Activated T-helper 1 cell treated with anti-CD3 and anti-CD28 coated beads, Interleukin-12 subunit alpha, Interleukin-12 subunit beta, Interleukin-2, Interleukin-4 antibody, amounts not matched to agents 30 ng/mL and 10 ng/mL and 1 ng/mL, durations not matched to agents 14 hours and 24 hours and 36 hours (primary cell): Measurements from ENCODE around the gene C3orf20. TPM values are rescaled to one million over a fixed set of nuclear protein-coding genes. Genes with fewer than 3 reads are reported as not detected.
"Not testable (repeated sequence)": the region's sequence is repeated elsewhere in the genome, so short reads cannot be mapped to it uniquely, and the experiment has no call there.

Source experiments
- DNase-seq: peaks from one replicate; pipeline ENCODE4 v3.0.0; 2021; ENCODE audit warnings: low spot score
- H3K27ac Mint-ChIP-seq: one replicate; pipeline ENCODE4 v1.8.0; 2021; ENCODE audit warnings: mild to moderate bottlenecking, mixed read lengths
- H3K27me3 Mint-ChIP-seq: one replicate; pipeline ENCODE4 v1.8.0; 2022; ENCODE audit warnings: mild to moderate bottlenecking, moderate library complexity, mixed read lengths; ENCODE audit not compliant: insufficient read depth
- H3K36me3 Mint-ChIP-seq: one replicate; pipeline ENCODE4 v1.8.0; 2021; ENCODE audit warnings: low read depth, mixed read lengths
- H3K4me1 Mint-ChIP-seq: one replicate; pipeline ENCODE4 v1.8.0; 2021; ENCODE audit warnings: low read depth, mixed read lengths
- H3K4me3 Mint-ChIP-seq: one replicate; pipeline ENCODE4 v1.8.0; 2021; ENCODE audit warnings: mild to moderate bottlenecking, moderate library complexity, mixed read lengths
- H3K9me3 Mint-ChIP-seq: one replicate; pipeline ENCODE4 v1.8.0; 2021; ENCODE audit warnings: mixed read lengths
- intact Hi-C: fragments of 100-400 bp; cut with micrococcal nuclease; formaldehyde crosslinking; loops from one replicate; pipeline ENCODE4 v1.15.1; 2024
- total RNA-seq: library from RNA; stranded (reverse); gene quantifications from 2 replicates; pipeline ENCODE4 v1.2.3, GENCODE V29; 2022

C3orf20 gene
- total RNA-seq, 1 donor from 2014 or later = 0.26 TPM

GRCh38 chr3:14803981-14804834, 129.3 kb downstream of the C3orf20 start:
- no peaks in the 10 kb centered on the region for H3K9me3 Mint-ChIP-seq
- intact Hi-C loops = no loop called here
- DNase-seq = no peak
- H3K4me3 Mint-ChIP-seq = no peak overlapping the region
- H3K36me3 Mint-ChIP-seq = no peaks in the 10 kb centered on the region
- no peak overlapping the region for H3K27ac Mint-ChIP-seq
- H3K27me3 Mint-ChIP-seq = peaks cover 19% of the 10 kb centered on the region
- no peaks in the 10 kb centered on the region for H3K4me1 Mint-ChIP-seq

- H3K36me3 Mint-ChIP-seq = no peaks in the 10 kb centered on the region
- H3K27me3 Mint-ChIP-seq = peaks cover 26% of the 10 kb centered on the region
- no peak overlapping the region for H3K27ac Mint-ChIP-seq
- DNase-seq = no peak
- intact Hi-C loops = no loop called here
- H3K4me1 Mint-ChIP-seq = no peaks in the 10 kb centered on the region
- no peak overlapping the region for H3K4me3 Mint-ChIP-seq
- H3K9me3 Mint-ChIP-seq = no peaks in the 10 kb centered on the region
These were observed 130.2 kb downstream of the C3orf20 start for GRCh38 chr3:14804835-14805780.

- peaks cover 28% of the 10 kb centered on the region for H3K27me3 Mint-ChIP-seq
- intact Hi-C loops = no loop called here
- H3K4me1 Mint-ChIP-seq = no peaks in the 10 kb centered on the region
- no peak overlapping the region for H3K4me3 Mint-ChIP-seq
- no peak for DNase-seq
- no peaks in the 10 kb centered on the region for H3K36me3 Mint-ChIP-seq
- H3K27ac Mint-ChIP-seq = no peak overlapping the region
- H3K9me3 Mint-ChIP-seq = no peaks in the 10 kb centered on the region
These were observed 131.1 kb downstream of the C3orf20 start for GRCh38 chr3:14805961-14806537.

GRCh38 chr3:14806641-14807263, 131.8 kb downstream of the C3orf20 start:
- H3K27me3 Mint-ChIP-seq = peaks cover 35% of the 10 kb centered on the region
- no peaks in the 10 kb centered on the region for H3K9me3 Mint-ChIP-seq
- H3K36me3 Mint-ChIP-seq = no peaks in the 10 kb centered on the region
- H3K4me3 Mint-ChIP-seq = no peak overlapping the region
- H3K4me1 Mint-ChIP-seq = no peaks in the 10 kb centered on the region
- H3K27ac Mint-ChIP-seq = no peak overlapping the region
- DNase-seq = no peak
- intact Hi-C loops = no loop called here

GRCh38 chr3:14808025-14808424, 133.1 kb downstream of the C3orf20 start:
- intact Hi-C loops = no loop called here
- no peak for DNase-seq
- Mint-ChIP-seq H3K9me3 (no peaks in the 10 kb centered on the region), H3K4me3 (no peak overlapping the region), H3K27me3 (peaks cover 46% of the 10 kb centered on the region), H3K4me1 (no peaks in the 10 kb centered on the region), H3K36me3 (no peaks in the 10 kb centered on the region), H3K27ac (no peak overlapping the region)

DNA sequence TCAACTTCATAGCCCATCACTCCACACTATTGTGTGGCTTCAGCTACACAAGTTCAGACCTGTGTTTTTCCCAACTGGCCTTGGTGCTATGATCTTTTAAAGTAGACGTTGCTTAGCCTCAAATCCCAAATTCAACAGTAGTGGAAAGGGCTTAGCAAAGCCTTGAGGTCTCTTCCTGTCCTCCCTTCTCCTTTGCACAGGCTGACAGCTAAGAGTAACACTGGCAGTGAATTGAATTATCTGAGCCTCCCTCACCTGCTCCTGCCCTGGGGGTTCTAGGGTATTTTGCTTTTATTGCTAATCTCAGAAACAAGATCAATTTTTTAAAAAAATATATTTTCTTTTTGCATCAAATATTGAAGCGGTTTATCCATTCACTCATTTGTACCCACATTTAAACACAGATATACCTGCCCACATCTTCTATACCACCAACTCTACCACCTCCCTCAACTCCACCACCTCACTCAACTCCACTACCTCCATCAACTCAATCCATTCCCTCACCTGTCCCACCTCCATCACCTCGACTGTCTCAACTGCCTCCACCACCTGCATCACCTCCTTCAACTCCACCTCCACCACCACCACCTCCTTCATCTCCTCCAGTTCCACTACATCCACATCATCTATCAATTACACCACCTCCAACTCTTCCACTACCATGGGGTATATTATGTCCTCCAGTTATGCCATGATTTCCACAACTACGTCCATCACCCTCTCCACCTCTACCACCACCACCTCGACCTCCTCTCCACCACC, 133.7 kb downstream of the C3orf20 start:
- H3K9me3 Mint-ChIP-seq = no peaks in the 10 kb centered on the region
- no peaks in the 10 kb centered on the region for H3K4me1 Mint-ChIP-seq
- peaks cover 53% of the 10 kb centered on the region for H3K27me3 Mint-ChIP-seq

GRCh38 chr3:14809611-14810010, 134.7 kb downstream of the C3orf20 start:
- H3K9me3 Mint-ChIP-seq, H3K4me3 Mint-ChIP-seq, H3K36me3 Mint-ChIP-seq, DNase-seq, intact Hi-C loops, H3K4me1 Mint-ChIP-seq, H3K27ac Mint-ChIP-seq: not testable (repeated sequence)
- H3K27me3 Mint-ChIP-seq = peaks cover 56% of the 10 kb centered on the region

More for the DNA sequence above, 133.7 kb downstream of the C3orf20 start:
- no peaks in the 10 kb centered on the region for H3K36me3 Mint-ChIP-seq
- DNase-seq = no peak
- H3K4me3 Mint-ChIP-seq = no peak overlapping the region
- intact Hi-C loops = no loop called here
- H3K27ac Mint-ChIP-seq = no peak overlapping the region

DNA sequence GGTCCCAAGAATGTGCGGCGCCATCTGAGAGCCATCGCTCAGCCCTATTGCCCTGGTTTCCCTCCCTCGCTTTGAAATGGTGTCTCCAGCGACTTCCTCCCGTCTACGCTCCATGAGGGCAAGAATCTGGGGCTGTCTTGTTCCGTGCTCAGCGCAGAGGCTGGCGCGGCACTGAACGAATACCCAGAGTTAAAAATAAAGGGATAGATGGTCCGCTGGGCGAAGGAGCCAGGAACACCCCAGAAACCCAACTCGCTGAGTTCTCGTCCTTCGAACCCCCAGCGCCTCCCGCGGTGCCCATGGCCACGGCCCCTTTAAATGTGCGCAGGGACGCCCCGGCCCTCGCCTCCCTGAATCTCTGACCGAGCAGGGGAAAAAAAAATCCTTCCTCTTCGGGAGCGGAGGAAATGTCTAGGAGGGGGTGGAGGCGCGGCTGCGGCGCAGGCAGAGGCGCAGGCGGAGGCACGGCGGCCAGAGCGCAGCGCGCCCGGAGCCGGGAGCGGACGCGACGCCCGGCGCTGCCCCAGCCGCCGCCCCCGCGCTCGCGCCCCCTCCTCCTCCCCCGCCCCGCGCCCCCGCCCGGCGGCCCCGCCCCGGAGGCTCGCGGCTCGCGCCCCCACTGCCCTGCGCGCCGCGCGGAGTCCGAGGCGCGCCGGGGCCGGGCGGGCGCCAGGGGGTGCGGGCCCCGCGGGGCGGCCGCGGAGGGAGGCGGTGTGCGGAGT, 135.3 kb downstream of the C3orf20 start:
- H3K4me3 Mint-ChIP-seq = no peak overlapping the region
- no peaks in the 10 kb centered on the region for H3K9me3 Mint-ChIP-seq
- intact Hi-C loops = no loop called here
- H3K36me3 Mint-ChIP-seq = no peaks in the 10 kb centered on the region
- no peak for DNase-seq
- H3K27ac Mint-ChIP-seq = no peak overlapping the region
- no peaks in the 10 kb centered on the region for H3K4me1 Mint-ChIP-seq
- peaks cover 61% of the 10 kb centered on the region for H3K27me3 Mint-ChIP-seq

GRCh38 chr3:14810801-14811661, 136.1 kb downstream of the C3orf20 start:
- Mint-ChIP-seq H3K36me3 (no peaks in the 10 kb centered on the region), H3K27ac (no peak overlapping the region), H3K4me3 (no peak overlapping the region), H3K4me1 (no peaks in the 10 kb centered on the region), H3K9me3 (no peaks in the 10 kb centered on the region), H3K27me3 (peaks cover 61% of the 10 kb centered on the region)
- DNase-seq = no peak
- intact Hi-C loops = no loop called here

- intact Hi-C loops = no loop called here
- Mint-ChIP-seq H3K4me1 (no peaks in the 10 kb centered on the region), H3K36me3 (no peaks in the 10 kb centered on the region), H3K9me3 (no peaks in the 10 kb centered on the region), H3K27ac (no peak overlapping the region), H3K4me3 (no peak overlapping the region), H3K27me3 (peaks cover 61% of the 10 kb centered on the region)
- DNase-seq = no peak
These were observed 136.7 kb downstream of the C3orf20 start for GRCh38 chr3:14811684-14812083.

GRCh38 chr3:14812196-14812790, 137.4 kb downstream of the C3orf20 start:
- Mint-ChIP-seq H3K4me1 (no peaks in the 10 kb centered on the region), H3K36me3 (no peaks in the 10 kb centered on the region), H3K4me3 (no peak overlapping the region), H3K27me3 (peaks cover 57% of the 10 kb centered on the region), H3K9me3 (no peaks in the 10 kb centered on the region), H3K27ac (no peak overlapping the region)
- no peak for DNase-seq
- intact Hi-C loops = no loop called here
